Activated naive CD8-positive, alpha-beta T cell treated with anti-CD3 and anti-CD28 coated beads for 36 hours (primary cell): ENCODE measurements around the gene HOXC5. TPM values are rescaled to one million over a fixed set of nuclear protein-coding genes. Genes with fewer than 3 reads are reported as not detected.

ENCODE experiments used
- DNase-seq: peaks from one replicate; pipeline ENCODE4 v3.0.0; 2021
- H3K27ac Mint-ChIP-seq: one replicate; pipeline ENCODE4 v1.8.0; 2022; ENCODE audit warnings: mild to moderate bottlenecking, moderate library complexity, mixed read lengths
- H3K27me3 Mint-ChIP-seq: one replicate; pipeline ENCODE4 v1.8.0; 2022; ENCODE audit warnings: mild to moderate bottlenecking, mixed read lengths
- H3K36me3 Mint-ChIP-seq: one replicate; pipeline ENCODE4 v1.8.0; 2021; ENCODE audit warnings: mild to moderate bottlenecking, mixed read lengths
- H3K4me1 Mint-ChIP-seq: one replicate; pipeline ENCODE4 v1.8.0; 2021; ENCODE audit warnings: mixed read lengths
- H3K4me3 Mint-ChIP-seq: one replicate; pipeline ENCODE4 v1.8.0; 2022; ENCODE audit warnings: mild to moderate bottlenecking, moderate library complexity, mixed read lengths
- H3K9me3 Mint-ChIP-seq: one replicate; pipeline ENCODE4 v1.8.0; 2022; ENCODE audit warnings: mixed read lengths
- total RNA-seq, 2 experiments: library from RNA; stranded (reverse); gene quantifications; one replicate each; pipeline ENCODE4 v1.2.3, GENCODE V29; 2021

Gene HOXC5
- total RNA-seq, 2 experiments from 2014 or later, result not detected

DNA sequence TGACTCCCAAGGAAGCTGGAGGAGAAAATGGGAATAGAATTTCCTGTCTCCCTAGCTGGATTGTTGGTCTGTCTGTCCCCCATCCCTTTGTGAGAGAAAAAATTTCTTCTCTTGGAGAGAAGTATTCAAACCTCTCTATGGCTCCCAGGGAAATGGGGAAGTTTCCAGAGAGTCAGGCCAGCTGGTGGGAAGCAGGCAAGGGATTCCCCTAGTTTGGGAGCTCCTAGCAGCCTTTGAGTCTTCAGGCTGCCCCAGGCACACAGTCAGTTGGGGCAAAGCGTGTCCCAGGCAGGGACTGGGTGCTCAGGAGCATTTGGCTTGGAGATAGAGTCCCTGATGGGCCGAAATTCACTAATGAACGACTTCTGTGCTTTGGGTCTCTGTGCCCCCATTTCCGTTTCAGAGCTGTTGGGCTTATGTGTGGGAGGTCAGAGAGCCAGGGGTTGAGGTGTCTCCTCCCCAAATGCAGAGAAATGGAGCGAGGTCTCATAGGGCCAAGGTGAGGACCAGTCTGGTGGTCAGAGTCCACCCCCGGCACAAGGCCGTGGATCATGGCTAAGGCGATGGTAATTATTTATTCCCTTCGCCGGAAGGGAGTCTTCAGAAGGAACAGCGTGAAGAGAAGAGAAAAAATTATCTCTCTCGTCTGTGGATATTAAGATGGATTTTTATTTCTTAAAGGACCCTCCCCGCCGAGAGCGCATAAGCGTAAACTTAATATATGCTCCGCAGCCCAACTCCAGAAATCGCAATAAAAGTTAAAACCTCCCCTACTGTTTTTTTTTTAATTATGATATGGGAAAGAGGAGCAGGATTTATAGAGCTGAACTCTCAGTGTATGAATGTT, 39.5 kb upstream of the HOXC5 start:
- DNase-seq, result no peak
- peaks cover 3% of the 10 kb centered on the region for H3K36me3 Mint-ChIP-seq
- H3K9me3 Mint-ChIP-seq, result no peaks in the 10 kb centered on the region
- H3K4me3 Mint-ChIP-seq, result peak overlapping the region; percentile 29
- peaks cover 45% of the 10 kb centered on the region for H3K4me1 Mint-ChIP-seq
- H3K27ac Mint-ChIP-seq, result no peak overlapping the region
- H3K27me3 Mint-ChIP-seq, result peaks cover 98% of the 10 kb centered on the region

DNA sequence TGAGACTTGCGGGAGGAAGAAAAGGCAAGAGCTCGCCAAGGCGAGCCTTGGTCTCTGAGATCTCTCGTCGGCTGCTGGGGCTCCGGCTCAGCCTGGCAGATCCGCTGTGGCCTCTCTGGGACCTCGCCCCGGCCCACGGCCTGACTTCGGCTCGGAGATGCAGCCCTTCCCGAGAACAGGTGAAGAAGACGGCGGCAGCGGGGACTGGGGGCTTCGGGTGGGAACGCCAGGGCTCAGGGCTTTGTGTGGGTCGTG, 38.9 kb upstream of the HOXC5 start:
- peaks cover 98% of the 10 kb centered on the region for H3K27me3 Mint-ChIP-seq
- H3K9me3 Mint-ChIP-seq, result no peaks in the 10 kb centered on the region
- DNase-seq, result no peak
- H3K27ac Mint-ChIP-seq, result no peak overlapping the region
- peaks cover 48% of the 10 kb centered on the region for H3K4me1 Mint-ChIP-seq
- H3K36me3 Mint-ChIP-seq, result peaks cover 3% of the 10 kb centered on the region
- H3K4me3 Mint-ChIP-seq, result peak overlapping the region; percentile 29

DNA sequence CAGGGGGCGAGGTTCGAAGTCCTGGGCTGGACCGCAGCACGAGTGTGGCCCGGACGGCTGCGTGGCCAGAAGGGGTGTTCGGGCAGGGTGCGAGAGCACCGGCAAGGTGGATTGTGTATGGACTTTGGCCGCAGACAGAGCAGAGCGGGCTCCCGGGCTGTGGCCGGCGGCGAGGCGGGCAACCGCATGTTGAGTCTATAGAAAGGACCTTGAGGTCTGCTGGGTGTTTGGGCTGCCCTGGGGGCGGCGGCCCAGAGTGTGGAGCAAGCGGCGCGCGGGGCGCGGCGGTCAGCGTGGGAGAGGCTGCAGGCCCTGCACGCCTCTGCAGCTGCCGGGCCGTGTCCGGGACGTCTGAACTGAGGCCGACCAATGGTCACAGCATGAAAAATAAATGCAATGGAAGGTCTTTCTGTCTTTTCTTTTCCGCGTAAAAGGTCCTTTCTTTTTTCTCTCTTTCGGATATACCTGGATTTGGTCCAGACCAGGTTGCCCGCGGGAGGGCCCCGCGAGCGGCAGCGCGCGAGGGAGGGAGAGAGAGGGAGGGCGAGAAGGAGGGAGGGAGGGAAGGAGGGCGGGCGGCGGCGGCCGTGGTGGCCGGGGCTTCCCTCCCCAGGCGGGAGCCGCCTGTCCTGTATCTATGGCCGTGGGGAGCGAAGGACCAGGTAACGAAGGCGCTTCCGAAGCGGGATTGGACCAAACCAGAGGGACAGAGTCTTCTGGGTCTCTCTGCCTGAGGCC, 38.4 kb upstream of the HOXC5 start:
- Mint-ChIP-seq H3K4me3 (peak overlapping the region; percentile 58), H3K27ac (no peak overlapping the region), H3K9me3 (no peaks in the 10 kb centered on the region), H3K27me3 (peaks cover 98% of the 10 kb centered on the region), H3K4me1 (peaks cover 43% of the 10 kb centered on the region), H3K36me3 (peaks cover 3% of the 10 kb centered on the region)
- no peak for DNase-seq

DNA sequence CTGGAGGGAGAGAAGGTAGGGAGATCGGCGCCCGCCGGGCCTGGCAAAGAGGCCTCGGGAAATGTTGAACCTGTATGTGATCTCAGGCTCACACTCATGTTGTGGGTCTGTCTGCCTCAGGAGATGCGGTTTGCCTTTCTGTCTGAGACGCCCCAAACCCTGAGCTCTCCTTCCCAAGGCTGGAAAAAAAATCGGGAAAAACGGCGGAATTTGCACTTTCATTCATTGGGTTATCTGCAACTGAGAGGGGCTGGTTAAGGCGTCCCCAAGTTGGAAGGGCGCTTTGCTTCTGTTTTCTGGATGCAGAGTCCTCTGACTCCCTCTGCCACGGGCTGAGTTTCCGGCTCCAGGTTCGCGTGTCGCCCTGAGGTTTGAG, 37.9 kb upstream of the HOXC5 start:
- Mint-ChIP-seq H3K27me3 (peaks cover 98% of the 10 kb centered on the region), H3K36me3 (peaks cover 3% of the 10 kb centered on the region), H3K4me3 (peak overlapping the region; percentile 58), H3K27ac (no peak overlapping the region), H3K9me3 (no peaks in the 10 kb centered on the region), H3K4me1 (peaks cover 38% of the 10 kb centered on the region)
- no peak for DNase-seq

DNA sequence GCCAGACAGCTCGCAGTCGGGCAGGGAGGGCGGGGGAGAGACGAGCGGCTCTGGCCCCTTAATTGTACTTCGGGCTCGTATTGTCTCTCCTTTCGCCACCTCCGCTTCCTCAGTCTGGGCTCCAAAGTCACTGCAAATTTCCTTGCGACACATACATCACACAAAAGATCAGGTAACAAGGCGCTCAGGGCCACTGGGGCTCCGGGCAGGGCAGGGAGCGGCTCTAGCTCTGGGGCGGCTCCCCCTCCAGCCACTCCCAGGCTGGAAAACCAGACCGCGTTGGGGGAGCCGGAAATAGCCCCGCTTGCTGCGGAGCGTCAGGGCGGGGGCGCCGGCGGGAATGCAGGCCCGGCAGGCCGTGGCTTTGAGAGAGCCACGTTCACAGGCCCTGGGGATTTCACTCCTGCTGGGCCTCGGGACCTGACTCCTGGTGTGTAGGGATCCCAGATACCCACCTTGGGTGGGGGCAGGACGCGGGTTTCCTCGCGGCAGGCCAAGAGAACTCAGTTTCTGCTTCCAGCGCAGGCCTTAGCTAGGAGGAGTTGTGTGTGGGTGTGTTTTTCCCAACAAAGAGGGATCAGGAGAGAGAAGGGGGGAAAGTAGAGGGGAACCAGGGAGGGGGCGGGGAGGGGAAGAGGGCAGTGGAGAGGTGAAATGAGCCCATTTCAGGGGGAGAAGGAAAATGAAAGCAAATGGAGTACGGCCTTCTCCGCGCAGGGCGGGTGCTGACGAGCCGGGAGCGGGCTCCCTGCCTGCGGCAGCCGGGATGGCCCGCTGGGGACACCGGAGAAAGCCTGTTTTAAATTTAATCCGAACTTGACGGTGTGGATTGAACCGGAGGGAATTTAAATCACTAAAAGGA, 37.2 kb upstream of the HOXC5 start:
- peaks cover 3% of the 10 kb centered on the region for H3K36me3 Mint-ChIP-seq
- H3K4me1 Mint-ChIP-seq, result peaks cover 34% of the 10 kb centered on the region
- H3K27me3 Mint-ChIP-seq, result peaks cover 98% of the 10 kb centered on the region
- no peak overlapping the region for H3K27ac Mint-ChIP-seq
- H3K4me3 Mint-ChIP-seq, result peak overlapping the region; percentile 76
- no peaks in the 10 kb centered on the region for H3K9me3 Mint-ChIP-seq
- no peak for DNase-seq

DNA sequence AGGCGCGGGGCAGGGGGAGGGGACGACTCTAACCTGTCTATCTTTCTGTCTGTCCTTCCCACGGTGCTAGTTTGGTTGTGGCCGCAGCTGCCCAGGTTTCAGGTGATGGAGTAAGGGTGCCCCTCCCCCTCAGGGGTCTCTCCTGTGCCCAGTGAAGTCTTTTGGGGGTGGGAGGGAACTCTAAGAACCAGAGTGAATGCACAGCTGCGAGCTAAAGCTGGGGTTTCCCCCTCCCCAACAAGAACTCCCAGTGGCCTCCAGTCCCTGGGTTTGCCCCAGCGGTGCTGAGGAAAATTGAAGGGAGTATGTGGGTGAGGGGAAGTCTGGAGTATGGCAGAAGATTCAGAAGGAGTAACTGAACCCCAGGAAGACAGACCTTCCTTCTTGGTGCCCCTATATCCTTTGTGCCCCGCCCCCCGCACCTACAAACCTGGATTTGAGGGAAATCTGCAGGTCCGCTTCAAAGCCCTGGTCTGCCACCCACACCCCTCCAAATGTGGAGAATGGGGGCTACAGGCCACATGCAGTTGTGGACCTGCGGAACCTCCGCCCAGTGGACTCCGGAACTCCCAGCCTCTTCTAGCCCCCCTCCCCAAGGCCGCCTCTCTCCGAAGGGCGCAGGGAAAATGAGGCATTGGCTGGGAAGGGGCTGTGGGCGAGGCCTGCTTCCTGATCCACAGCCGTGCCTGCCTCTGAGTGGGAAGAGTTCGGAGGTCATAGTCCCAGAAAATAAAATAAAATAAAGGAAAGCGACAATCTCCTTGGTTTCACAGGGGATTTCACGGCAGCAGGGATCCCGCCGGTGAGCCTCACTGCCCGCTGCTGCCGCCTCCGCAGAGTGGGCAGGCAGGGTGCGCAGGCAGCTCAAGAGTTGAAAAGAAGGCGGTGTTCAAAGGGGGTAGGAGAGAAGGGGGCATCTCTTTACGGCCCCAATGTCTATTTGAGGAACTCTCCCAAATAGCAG, 36.3 kb upstream of the HOXC5 start:
- no peaks in the 10 kb centered on the region for H3K9me3 Mint-ChIP-seq
- H3K4me1 Mint-ChIP-seq, result peaks cover 33% of the 10 kb centered on the region
- H3K36me3 Mint-ChIP-seq, result peaks cover 3% of the 10 kb centered on the region
- DNase-seq, result no peak
- peak overlapping the region; percentile 76 for H3K4me3 Mint-ChIP-seq
- H3K27me3 Mint-ChIP-seq, result peaks cover 98% of the 10 kb centered on the region
- H3K27ac Mint-ChIP-seq, result no peak overlapping the region

DNA sequence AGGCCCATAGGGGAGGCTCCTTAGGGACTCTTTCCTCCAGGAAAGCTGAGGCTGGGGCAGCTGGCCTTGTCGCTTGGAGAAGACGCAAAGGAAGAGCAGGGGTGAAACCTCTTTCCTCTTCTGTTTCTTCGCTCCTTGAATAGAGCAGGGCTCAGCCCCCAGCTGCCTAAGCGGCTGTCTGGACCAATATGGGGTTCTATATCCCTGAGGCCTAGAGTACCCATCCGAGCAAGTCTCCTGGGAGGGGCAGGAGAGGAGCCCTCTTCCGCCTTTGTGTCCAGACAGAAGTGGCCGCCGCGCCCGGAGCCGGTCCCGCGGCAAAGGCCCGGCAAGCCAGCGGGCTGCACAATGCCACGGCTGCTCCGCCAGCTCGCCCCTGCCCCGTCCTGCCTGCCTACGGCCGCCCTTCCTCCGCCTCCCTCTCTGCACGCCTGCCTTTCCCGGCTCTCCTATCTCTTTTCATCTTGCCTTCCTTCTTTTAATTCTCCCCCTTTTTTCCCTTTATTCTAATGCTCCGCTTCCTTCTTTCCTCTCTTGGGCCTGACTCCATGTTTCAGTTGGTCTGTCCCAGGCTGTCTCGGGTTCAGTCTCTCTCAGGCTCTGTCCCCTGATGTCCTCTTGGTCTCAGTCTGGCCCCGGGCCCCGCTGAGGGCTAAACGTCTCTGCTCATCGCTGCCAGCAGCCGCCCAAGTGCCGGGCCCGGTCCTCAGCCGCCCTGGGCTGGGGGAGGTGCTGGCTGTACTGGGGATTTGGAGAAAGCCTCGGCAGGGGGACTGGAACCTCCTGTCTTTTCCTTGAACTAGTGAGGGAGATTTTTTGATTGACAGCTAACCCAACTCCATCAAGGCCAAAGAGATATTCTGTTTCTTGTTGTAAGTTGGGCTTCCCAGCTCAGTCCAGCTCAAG, 35.4 kb upstream of the HOXC5 start:
- no peaks in the 10 kb centered on the region for H3K9me3 Mint-ChIP-seq
- DNase-seq, result no peak
- peaks cover 3% of the 10 kb centered on the region for H3K36me3 Mint-ChIP-seq
- peaks cover 35% of the 10 kb centered on the region for H3K4me1 Mint-ChIP-seq
- peaks cover 98% of the 10 kb centered on the region for H3K27me3 Mint-ChIP-seq
- no peak overlapping the region for H3K27ac Mint-ChIP-seq
- no peak overlapping the region for H3K4me3 Mint-ChIP-seq

DNA sequence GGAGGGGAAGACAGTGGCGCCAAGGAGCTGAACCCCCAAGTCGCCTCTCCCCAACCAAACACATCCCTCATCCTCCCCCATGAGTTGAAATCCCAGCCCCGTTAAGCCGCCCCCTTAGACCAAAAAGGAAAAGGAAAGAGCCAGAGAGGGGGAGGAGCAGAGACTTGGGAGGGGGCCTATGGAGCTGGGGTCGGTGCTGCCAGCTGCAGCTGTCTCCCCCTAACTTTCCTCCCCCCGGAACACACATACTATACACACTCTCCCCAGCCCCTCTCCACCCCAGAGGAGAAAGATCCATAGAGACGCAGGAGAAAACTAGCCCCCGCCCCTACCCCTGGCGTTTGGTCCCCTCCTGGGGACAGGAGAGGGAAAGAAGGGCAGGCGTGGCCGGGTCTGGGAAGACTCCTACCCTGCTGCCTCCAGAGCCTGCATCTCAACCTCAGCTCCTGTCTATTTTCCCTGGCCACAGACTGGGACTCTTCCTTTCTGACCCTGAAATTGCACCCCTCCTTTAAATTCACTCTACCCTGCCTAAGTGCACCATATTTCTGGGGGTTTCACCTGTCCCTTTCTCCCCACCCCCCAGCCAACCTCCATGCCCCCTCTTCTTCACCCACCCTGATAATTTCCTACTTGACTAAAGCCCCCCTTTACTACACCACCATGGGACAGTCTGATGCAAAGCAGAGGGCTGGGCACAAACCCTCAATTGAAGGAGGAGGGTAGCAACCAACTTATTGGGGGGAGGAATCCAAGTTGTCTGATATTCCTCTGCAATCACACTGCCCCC, 34.5 kb upstream of the HOXC5 start:
- Mint-ChIP-seq H3K36me3 (peaks cover 3% of the 10 kb centered on the region), H3K9me3 (no peaks in the 10 kb centered on the region), H3K27me3 (peaks cover 98% of the 10 kb centered on the region), H3K27ac (no peak overlapping the region), H3K4me1 (peaks cover 36% of the 10 kb centered on the region), H3K4me3 (no peak overlapping the region)
- DNase-seq, result no peak

DNA sequence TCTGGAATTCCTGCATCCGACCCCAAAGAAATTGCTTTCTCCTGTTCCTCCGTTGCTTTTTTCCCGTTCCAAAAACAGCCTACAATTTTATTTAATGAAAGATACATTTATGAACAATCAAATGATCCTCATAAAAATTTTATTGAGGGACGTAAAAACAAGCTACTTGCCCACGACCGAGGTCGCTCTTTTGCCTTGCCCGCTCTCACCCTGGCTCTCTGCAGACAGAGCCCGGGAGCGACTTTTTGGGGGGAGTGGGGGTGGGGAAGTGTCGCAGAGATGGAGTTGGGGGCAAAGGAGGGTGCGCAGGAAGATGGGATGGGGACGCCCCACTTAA, 34.0 kb upstream of the HOXC5 start:
- peaks cover 3% of the 10 kb centered on the region for H3K36me3 Mint-ChIP-seq
- peaks cover 98% of the 10 kb centered on the region for H3K27me3 Mint-ChIP-seq
- H3K27ac Mint-ChIP-seq, result no peak overlapping the region
- DNase-seq, result no peak
- H3K4me1 Mint-ChIP-seq, result peaks cover 35% of the 10 kb centered on the region
- H3K4me3 Mint-ChIP-seq, result no peak overlapping the region
- no peaks in the 10 kb centered on the region for H3K9me3 Mint-ChIP-seq

DNA sequence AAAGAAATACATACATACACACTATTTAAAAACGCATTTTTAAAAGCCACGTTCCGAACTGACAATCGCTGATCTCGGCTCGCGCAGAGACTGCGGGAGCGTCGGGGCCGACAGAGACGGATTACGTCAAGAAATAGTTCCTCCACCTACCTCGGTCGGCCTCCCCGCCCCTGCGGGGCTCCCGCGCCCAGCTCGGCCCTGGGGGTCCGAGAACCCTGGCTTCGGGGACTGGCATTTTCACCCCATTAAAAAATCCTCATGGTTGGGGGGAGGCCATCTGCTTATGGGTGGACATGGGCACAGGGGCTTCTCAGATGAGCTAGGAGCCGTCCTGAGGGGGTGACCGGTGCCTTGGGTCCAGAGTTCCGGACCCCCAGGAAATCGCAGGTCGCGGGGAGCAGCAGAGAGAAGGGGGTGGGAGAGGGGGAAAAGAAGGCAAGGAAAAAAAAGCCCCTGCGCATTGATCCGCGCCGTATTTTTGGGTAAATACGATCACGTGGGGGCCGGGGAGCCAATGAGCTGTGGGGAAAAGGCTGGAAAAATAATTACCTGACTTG, 33.2 kb upstream of the HOXC5 start:
- DNase-seq, result no peak
- Mint-ChIP-seq H3K4me1 (peaks cover 31% of the 10 kb centered on the region), H3K27me3 (peaks cover 98% of the 10 kb centered on the region), H3K9me3 (no peaks in the 10 kb centered on the region), H3K4me3 (peak overlapping the region; percentile 45), H3K36me3 (peaks cover 2% of the 10 kb centered on the region), H3K27ac (no peak overlapping the region)

DNA sequence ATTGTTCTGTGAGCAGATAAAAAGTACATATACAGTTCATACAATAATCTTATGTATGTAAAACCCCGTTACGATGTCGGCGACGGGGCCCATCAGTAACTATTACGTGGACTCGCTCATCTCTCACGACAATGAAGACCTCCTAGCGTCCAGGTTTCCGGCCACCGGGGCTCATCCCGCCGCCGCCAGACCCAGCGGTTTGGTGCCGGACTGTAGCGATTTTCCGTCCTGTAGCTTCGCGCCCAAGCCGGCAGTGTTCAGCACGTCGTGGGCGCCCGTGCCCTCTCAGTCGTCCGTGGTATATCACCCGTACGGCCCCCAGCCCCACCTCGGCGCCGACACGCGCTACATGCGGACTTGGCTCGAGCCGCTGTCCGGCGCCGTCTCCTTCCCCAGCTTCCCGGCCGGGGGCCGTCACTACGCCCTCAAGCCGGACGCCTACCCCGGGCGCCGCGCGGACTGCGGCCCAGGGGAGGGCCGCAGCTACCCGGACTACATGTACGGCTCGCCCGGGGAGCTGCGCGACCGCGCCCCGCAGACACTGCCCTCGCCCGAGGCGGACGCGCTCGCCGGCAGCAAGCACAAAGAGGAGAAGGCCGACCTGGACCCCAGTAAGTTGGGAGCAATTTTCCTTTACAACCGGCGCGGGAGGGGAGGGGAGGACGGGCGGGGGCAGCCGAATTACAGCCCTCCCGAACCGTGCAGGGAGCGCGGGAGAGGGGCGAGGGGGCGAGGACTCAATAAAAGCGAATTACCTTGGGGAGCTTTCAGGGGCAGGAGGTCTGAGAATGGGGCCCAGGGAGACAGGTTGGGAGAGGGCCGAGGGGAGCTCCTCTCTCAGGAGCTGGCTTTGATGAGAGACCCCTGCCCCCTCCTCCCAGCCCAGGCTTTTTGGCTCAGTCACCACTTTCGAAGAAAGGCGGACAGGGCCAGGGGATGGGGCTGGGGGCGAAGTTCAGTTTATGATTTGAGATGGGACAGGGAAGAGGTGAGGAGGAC, 32.4 kb upstream of the HOXC5 start, which contains the start of gene HOXC9:
Gene HOXC9 (plus strand): TSS at position 46 of the 999 bp plus-strand sequence. CDS start 28 bp downstream, at position 74.
- H3K4me3 Mint-ChIP-seq, result peak within 1 kb of the TSS; percentile 45
- peaks cover 29% of the 10 kb centered on the region for H3K4me1 Mint-ChIP-seq
- H3K27me3 Mint-ChIP-seq, result peaks cover 98% of the 10 kb centered on the region
- no peak for DNase-seq
- H3K9me3 Mint-ChIP-seq, result no peaks in the 10 kb centered on the region
- H3K36me3 Mint-ChIP-seq, result peaks cover 2% of the 10 kb centered on the region
- H3K27ac Mint-ChIP-seq, result no peak within 1 kb of the TSS
